GM19025 (cell line): ENCODE measurements around the gene ROR1.

Experiments used
- ATAC-seq: cut with Tn5 transposase; IDR thresholded peaks from one replicate; pipeline ENCODE4 v1.9.1; 2021; ENCODE audit warnings: mild to moderate bottlenecking, low read depth, moderate library complexity; ENCODE audit not compliant: unreplicated experiment

ROR1 gene

GRCh38 chr1:63987014-63987627, 213.3 kb downstream of the ROR1 start:
- no peak for ATAC-seq

- ATAC-seq, result no peak
Observed at GRCh38 chr1:63987628-63988024, 213.8 kb downstream of the ROR1 start.

- no peak for ATAC-seq
Observed at GRCh38 chr1:63988941-63989340, 215.1 kb downstream of the ROR1 start.

GRCh38 chr1:63991685-63992084, 217.9 kb downstream of the ROR1 start:
- no peak for ATAC-seq

GRCh38 chr1:64000021-64000420, 226.2 kb downstream of the ROR1 start:
- no peak for ATAC-seq

- ATAC-seq, result no peak
Observed at GRCh38 chr1:64001038-64001437, 227.2 kb downstream of the ROR1 start.

- ATAC-seq, result no peak
Observed at GRCh38 chr1:64004451-64005025, 230.7 kb downstream of the ROR1 start.

GRCh38 chr1:64005801-64006200, 232.0 kb downstream of the ROR1 start:
- ATAC-seq, result no peak

- ATAC-seq, result no peak
Observed at GRCh38 chr1:64006276-64007051, 232.6 kb downstream of the ROR1 start.

GRCh38 chr1:64010316-64010715, 236.5 kb downstream of the ROR1 start:
- ATAC-seq, result no peak

GRCh38 chr1:64013395-64013794, 239.6 kb downstream of the ROR1 start:
- ATAC-seq, result no peak

GRCh38 chr1:64019818-64020217, 246.0 kb downstream of the ROR1 start:
- ATAC-seq, result peak; percentile 55

GRCh38 chr1:64021066-64021465, 247.2 kb downstream of the ROR1 start:
- no peak for ATAC-seq

GRCh38 chr1:64025051-64025450, 251.2 kb downstream of the ROR1 start:
- no peak for ATAC-seq

- ATAC-seq, result no peak
Observed at GRCh38 chr1:64029037-64029436, 255.2 kb downstream of the ROR1 start.

- no peak for ATAC-seq
Observed at GRCh38 chr1:64030411-64030810, 256.6 kb downstream of the ROR1 start.

GRCh38 chr1:64031236-64031635, 257.4 kb downstream of the ROR1 start:
- no peak for ATAC-seq

- ATAC-seq, result no peak
Observed at GRCh38 chr1:64033667-64034220, 259.9 kb downstream of the ROR1 start.

GRCh38 chr1:64036549-64036948, 262.7 kb downstream of the ROR1 start:
- ATAC-seq, result no peak

GRCh38 chr1:64038119-64038518, 264.3 kb downstream of the ROR1 start:
- no peak for ATAC-seq

- no peak for ATAC-seq
Observed at GRCh38 chr1:64038965-64039364, 265.1 kb downstream of the ROR1 start.
